ENCODE measurements around the gene TRIM25. TPM values are rescaled to one million over a fixed set of nuclear protein-coding genes. Genes with fewer than 3 reads are reported as not detected.

TRIM25 gene
- total and polyA plus RNA-seq, 2 of the 8 experiments (the other 6 are each of a cell fraction or from before 2014, with no cell fraction given) = 16.6 to 38.9 TPM

- TF ChIP-seq, protein P1, sequence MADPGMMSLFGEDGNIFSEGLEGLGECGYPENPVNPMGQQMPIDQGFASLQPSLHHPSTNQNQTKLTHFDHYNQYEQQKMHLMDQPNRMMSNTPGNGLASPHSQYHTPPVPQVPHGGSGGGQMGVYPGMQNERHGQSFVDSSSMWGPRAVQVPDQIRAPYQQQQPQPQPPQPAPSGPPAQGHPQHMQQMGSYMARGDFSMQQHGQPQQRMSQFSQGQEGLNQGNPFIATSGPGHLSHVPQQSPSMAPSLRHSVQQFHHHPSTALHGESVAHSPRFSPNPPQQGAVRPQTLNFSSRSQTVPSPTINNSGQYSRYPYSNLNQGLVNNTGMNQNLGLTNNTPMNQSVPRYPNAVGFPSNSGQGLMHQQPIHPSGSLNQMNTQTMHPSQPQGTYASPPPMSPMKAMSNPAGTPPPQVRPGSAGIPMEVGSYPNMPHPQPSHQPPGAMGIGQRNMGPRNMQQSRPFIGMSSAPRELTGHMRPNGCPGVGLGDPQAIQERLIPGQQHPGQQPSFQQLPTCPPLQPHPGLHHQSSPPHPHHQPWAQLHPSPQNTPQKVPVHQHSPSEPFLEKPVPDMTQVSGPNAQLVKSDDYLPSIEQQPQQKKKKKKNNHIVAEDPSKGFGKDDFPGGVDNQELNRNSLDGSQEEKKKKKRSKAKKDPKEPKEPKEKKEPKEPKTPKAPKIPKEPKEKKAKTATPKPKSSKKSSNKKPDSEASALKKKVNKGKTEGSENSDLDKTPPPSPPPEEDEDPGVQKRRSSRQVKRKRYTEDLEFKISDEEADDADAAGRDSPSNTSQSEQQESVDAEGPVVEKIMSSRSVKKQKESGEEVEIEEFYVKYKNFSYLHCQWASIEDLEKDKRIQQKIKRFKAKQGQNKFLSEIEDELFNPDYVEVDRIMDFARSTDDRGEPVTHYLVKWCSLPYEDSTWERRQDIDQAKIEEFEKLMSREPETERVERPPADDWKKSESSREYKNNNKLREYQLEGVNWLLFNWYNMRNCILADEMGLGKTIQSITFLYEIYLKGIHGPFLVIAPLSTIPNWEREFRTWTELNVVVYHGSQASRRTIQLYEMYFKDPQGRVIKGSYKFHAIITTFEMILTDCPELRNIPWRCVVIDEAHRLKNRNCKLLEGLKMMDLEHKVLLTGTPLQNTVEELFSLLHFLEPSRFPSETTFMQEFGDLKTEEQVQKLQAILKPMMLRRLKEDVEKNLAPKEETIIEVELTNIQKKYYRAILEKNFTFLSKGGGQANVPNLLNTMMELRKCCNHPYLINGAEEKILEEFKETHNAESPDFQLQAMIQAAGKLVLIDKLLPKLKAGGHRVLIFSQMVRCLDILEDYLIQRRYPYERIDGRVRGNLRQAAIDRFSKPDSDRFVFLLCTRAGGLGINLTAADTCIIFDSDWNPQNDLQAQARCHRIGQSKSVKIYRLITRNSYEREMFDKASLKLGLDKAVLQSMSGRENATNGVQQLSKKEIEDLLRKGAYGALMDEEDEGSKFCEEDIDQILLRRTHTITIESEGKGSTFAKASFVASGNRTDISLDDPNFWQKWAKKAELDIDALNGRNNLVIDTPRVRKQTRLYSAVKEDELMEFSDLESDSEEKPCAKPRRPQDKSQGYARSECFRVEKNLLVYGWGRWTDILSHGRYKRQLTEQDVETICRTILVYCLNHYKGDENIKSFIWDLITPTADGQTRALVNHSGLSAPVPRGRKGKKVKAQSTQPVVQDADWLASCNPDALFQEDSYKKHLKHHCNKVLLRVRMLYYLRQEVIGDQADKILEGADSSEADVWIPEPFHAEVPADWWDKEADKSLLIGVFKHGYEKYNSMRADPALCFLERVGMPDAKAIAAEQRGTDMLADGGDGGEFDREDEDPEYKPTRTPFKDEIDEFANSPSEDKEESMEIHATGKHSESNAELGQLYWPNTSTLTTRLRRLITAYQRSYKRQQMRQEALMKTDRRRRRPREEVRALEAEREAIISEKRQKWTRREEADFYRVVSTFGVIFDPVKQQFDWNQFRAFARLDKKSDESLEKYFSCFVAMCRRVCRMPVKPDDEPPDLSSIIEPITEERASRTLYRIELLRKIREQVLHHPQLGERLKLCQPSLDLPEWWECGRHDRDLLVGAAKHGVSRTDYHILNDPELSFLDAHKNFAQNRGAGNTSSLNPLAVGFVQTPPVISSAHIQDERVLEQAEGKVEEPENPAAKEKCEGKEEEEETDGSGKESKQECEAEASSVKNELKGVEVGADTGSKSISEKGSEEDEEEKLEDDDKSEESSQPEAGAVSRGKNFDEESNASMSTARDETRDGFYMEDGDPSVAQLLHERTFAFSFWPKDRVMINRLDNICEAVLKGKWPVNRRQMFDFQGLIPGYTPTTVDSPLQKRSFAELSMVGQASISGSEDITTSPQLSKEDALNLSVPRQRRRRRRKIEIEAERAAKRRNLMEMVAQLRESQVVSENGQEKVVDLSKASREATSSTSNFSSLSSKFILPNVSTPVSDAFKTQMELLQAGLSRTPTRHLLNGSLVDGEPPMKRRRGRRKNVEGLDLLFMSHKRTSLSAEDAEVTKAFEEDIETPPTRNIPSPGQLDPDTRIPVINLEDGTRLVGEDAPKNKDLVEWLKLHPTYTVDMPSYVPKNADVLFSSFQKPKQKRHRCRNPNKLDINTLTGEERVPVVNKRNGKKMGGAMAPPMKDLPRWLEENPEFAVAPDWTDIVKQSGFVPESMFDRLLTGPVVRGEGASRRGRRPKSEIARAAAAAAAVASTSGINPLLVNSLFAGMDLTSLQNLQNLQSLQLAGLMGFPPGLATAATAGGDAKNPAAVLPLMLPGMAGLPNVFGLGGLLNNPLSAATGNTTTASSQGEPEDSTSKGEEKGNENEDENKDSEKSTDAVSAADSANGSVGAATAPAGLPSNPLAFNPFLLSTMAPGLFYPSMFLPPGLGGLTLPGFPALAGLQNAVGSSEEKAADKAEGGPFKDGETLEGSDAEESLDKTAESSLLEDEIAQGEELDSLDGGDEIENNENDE (IDR thresholded peaks at IDR 0.05; ENCODE audit: insufficient replicate concordance, low read length) = no peak
Measured at GRCh38 chr17:56876766-56877179, 37.1 kb downstream of the TRIM25 start (continued).

Measured in H1 (cell line).